HFF-Myc (cell line): ENCODE results near the gene CLN6.

Experiments
- DNase-seq: peaks from one replicate; pipeline ENCODE4 v3.0.0-alpha.2; 2011; ENCODE audit warnings: low read depth; ENCODE audit errors: extremely low read depth
- H3K4me3 ChIP-seq: replicated peaks from 2 replicates; pipeline ENCODE4 v1.5.1; 2011; ENCODE audit warnings: low read depth, mild to moderate bottlenecking, control low read depth, low read length
- TF ChIP-seq, protein P1 (sequence below): IDR thresholded peaks from 2 replicates; pipeline ENCODE4 v1.5.1; 2012; ENCODE audit warnings: mild to moderate bottlenecking, low read depth, low read length, control low read depth; ENCODE audit errors: missing control alignments

The CLN6 gene

DNA sequence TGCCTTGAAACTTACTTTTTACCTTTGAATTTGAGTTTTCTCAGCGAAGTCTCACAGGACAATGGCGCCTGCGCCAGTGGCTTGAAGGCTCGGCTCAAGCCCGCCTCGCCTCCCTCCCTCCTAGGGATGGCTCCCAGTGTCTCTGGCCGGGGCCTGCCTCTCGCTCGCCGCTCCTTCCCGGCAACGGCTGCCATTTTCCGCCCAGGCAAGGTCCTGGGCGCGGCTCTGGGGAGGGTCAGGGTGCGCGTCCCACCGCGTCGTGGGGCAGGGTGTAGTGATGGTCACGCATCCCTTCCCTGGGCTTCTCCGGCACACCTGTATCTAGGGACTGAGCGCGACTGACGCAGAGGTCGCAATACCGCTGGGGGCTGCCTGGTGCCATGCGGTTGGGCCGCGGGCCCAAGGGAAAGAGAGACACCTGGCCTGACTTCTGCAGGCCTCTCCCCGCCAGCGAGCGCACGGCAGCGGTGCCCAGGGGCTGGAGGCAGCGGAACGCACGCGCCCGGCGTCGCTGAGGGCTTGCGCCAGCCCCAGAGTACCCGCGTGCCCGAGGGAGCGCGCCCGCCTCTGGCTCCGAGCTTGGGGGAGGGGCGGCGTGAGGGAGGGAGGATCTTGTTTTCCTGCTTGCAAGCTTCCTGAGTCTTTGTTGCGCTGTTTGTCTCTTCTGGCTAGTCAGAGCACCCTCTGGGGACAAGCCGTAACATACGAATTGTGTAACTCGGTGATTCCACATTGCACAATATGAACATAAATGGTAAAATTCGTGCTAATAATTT lies 27.3 kb upstream of the CLN6 start:
- peak overlapping the region; percentile 44 for H3K4me3 ChIP-seq
- DNase-seq = no peak
- TF ChIP-seq, protein P1, sequence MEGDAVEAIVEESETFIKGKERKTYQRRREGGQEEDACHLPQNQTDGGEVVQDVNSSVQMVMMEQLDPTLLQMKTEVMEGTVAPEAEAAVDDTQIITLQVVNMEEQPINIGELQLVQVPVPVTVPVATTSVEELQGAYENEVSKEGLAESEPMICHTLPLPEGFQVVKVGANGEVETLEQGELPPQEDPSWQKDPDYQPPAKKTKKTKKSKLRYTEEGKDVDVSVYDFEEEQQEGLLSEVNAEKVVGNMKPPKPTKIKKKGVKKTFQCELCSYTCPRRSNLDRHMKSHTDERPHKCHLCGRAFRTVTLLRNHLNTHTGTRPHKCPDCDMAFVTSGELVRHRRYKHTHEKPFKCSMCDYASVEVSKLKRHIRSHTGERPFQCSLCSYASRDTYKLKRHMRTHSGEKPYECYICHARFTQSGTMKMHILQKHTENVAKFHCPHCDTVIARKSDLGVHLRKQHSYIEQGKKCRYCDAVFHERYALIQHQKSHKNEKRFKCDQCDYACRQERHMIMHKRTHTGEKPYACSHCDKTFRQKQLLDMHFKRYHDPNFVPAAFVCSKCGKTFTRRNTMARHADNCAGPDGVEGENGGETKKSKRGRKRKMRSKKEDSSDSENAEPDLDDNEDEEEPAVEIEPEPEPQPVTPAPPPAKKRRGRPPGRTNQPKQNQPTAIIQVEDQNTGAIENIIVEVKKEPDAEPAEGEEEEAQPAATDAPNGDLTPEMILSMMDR = no peak

DNA sequence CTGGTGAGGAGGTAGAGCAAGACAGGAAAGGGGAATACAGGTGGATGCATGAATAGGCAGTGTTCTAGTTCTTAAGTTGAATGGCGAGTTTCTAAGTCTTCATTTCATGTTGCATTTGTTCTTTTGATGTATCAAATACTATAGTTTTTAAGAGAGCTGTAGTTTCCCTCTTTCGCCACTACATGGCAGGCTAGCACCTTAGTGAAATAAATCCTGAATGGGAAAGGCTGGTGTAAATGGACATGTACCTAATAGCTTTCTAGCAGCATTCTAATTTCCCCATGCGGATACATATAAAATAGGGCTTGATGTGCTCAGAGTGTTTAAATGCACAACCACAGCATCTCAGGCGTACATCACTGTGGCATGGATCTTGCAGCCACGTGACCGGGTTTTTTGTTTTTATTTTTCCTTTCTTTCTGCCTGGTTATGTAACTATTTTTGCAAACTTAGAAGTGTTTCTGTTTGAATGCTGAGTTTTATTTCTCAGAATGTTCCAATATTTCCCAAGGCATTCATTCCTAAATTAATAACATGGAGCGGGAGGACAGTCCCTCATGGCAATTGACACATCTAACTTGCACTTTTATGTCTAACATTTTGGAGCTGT lies 23.5 kb upstream of the CLN6 start:
- no peak overlapping the region for H3K4me3 ChIP-seq
- TF ChIP-seq, protein P1 = peak; percentile 76
- peak; percentile 62 for DNase-seq

DNA sequence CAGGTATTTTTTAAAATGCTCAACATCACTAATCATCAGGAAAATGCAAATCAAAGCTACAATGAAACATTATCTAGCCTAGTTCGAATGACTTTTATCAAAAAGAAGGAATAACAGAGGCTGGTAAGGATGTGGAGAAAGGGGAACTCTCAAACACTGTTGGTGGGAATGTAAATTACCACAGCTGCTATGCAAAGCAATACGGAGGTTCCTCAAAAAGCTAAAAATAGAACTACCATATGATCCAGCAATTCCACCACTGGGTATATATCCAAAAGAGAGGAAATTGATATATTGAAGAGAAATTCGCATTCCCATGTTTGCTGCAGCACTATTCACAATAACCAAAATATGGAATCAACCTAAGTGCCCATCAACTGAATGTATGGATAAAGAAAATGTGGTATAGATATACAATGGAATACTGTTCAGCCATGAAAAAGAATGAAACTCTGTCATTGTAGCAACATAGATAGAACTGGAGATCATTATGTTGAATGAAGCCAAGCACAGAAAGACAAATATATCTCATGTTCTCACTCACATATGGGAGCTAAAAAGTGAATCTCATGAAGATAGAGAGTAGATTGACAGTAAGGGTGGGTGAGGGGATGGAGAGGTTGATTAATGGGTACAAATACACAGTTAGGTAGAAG lies 19.7 kb upstream of the CLN6 start:
- TF ChIP-seq, protein P1 = no peak
- H3K4me3 ChIP-seq = no peak overlapping the region
- DNase-seq = no peak

DNA sequence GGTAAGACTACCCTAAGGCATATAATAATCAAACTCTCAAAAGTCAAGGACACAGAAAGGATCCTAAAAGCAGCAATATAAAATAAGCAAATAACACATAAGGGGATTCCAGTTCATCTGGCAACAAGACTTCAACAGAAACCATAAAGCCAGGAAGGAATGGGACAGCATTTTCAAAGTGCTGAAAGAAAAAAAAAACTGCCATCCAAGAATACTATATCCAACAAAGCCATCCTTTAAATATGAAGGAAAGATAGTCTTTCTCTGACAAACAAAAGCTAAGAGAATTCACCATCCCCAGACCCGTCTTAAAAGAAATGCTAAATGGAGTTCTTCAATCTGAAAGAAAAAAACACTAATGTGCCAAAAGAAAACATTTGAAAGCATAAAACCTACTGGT lies 14.7 kb upstream of the CLN6 start:
- H3K4me3 ChIP-seq = no peak overlapping the region
- no peak for DNase-seq
- TF ChIP-seq, protein P1 = no peak

DNA sequence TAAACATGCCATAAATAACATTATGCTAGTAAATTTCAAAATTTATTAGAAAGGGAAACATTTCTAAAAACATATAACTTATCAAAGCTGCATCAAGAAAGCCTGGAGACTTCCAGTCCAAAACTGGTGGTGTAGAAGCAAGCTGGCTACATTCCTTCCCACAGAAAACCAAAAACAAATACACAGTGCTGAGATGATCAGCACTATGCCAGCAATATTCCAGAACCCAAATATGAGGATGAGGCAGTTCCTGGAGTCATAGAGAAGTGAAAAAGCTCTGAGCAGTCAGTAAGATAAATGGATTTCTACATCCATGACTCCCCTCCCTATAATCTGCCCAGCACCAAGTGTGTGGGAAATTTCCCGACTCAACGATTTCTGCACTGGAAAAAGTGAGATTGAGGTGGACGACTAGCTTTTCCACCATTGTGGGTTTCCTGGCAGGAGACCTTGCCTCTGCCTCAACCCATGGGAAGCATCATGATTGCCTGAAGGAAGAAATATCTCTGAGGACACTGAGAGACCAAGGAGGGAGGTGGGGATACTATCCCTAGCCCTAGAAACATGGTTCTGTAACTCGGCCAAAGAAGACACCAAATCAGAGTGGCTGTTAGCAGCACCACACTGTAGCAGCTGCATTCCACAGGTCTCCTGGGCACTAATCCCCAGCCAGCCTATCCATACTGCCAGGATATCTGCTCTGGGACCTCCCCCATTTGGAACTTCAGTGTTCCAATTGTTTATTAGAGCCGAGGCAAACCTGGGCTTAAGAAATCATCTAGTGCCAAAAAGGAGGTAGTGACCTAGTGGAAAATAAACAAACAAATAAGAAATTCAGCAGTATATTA lies 11.8 kb upstream of the CLN6 start:
- H3K4me3 ChIP-seq = no peak overlapping the region
- TF ChIP-seq, protein P1 = no peak

DNA sequence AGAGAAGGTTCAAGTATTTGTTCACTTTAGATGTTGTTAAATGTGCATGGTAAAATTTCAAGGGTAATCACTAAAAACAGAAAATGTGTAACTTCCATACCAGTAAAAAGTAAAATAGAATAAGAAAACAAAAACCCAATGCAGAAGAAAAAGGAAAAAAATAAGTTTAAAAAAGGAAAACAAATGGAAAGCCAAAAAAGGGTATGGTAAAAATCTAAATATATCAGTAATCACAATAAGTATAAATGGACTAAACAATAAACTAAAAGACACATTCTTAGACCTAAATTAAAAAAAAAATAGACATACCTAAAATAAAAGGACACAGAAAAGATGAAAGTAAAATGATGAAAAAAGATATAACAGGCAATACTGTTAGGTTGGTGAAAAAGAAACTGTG lies 9.5 kb upstream of the CLN6 start:
- no peak for DNase-seq

More for the DNA sequence above, 11.8 kb upstream of the CLN6 start:
- DNase-seq = no peak

More for the DNA sequence above, 9.5 kb upstream of the CLN6 start:
- H3K4me3 ChIP-seq = no peak overlapping the region
- TF ChIP-seq, protein P1 = no peak
